WI38 (cell line): ENCODE data around the gene IFFO2.
A peak's percentile ranks its signal among the peaks of the same experiment; 100 is the strongest.

Experiments used
- H3K4me3 ChIP-seq: 2 replicates; pipeline ENCODE4 v1.5.1; 2011; ENCODE audit warnings: low read depth, mild to moderate bottlenecking, control low read depth, low read length
- CTCF ChIP-seq: IDR thresholded peaks from 2 replicates; pipeline ENCODE4 v1.5.1; 2012; ENCODE audit warnings: low read depth, mild to moderate bottlenecking, control low read depth, low read length

IFFO2 gene

GRCh38 chr1:18928985-18929384 lies 27.5 kb downstream of the IFFO2 start:
- no peak overlapping the region for H3K4me3 ChIP-seq
- TF ChIP-seq CTCF = no peak

- TF ChIP-seq CTCF = no peak
- H3K4me3 ChIP-seq = no peak overlapping the region
These were observed 28.1 kb downstream of the IFFO2 start for GRCh38 chr1:18928406-18928805.

GRCh38 chr1:18927654-18928272 lies 28.7 kb downstream of the IFFO2 start:
- no peak overlapping the region for H3K4me3 ChIP-seq
- no peak for TF ChIP-seq CTCF

GRCh38 chr1:18927082-18927653 lies 29.3 kb downstream of the IFFO2 start:
- no peak for TF ChIP-seq CTCF
- H3K4me3 ChIP-seq = peak overlapping the region; percentile 44

- no peak for TF ChIP-seq CTCF
- H3K4me3 ChIP-seq = peak overlapping the region; percentile 44
These were observed 30.0 kb downstream of the IFFO2 start for GRCh38 chr1:18926315-18927081.

- TF ChIP-seq CTCF = no peak
These were observed 31.2 kb downstream of the IFFO2 start for GRCh38 chr1:18925279-18925678.

GRCh38 chr1:18924221-18924691 lies 32.2 kb downstream of the IFFO2 start:
- no peak overlapping the region for H3K4me3 ChIP-seq
- TF ChIP-seq CTCF = no peak

More at GRCh38 chr1:18925279-18925678, 31.2 kb downstream of the IFFO2 start:
- no peak overlapping the region for H3K4me3 ChIP-seq
